Endothelial cell of umbilical vein (primary cell): ENCODE results near the gene MLPH. TPM values are rescaled to one million over a fixed set of nuclear protein-coding genes. Genes with fewer than 3 reads are reported as not detected.

Source experiments
- BruUV-seq: library from RNA; stranded (reverse); fragments of 400-500 nt; replicated peaks from 2 replicates; lab custom pipeline; 2021; lab: Mats Ljungman, UMichigan
- CTCF ChIA-PET: fragments of 300-600, 350-600 bp; sonication (Branson Sonifier 250); formaldehyde crosslinking; loops from one replicate; lab custom pipeline; 2021; ENCODE audit warnings: antibody characterized with exemption, inconsistent platforms; lab: Charles Lee
- POLR2A ChIA-PET: fragments of 300-600, 350-600 bp; sonication (Branson Sonifier 250); formaldehyde crosslinking; loops from one replicate; lab custom pipeline; 2021; ENCODE audit warnings: antibody characterized with exemption, inconsistent platforms; lab: Charles Lee
- DNase-seq: peaks from one replicate; pipeline ENCODE4 v3.0.0-alpha.2; 2011; ENCODE audit warnings: low read depth, low spot score
- FAIRE-seq: peaks from 2 replicates; lab custom pipeline; 2011; peaks lifted over from hg19 to GRCh38; lab: Jason Lieb, UNC
- H2AFZ ChIP-seq: 2 replicates; pipeline ENCODE4 v1.6.0; 2012; ENCODE audit warnings: low read depth, low read length, control low read depth, inconsistent platforms
- H3K27ac ChIP-seq: 2 replicates; pipeline ENCODE4 v1.5.1; 2011; ENCODE audit warnings: low read depth, mild to moderate bottlenecking, control low read depth, low read length, moderate library complexity; ENCODE audit not compliant: insufficient read depth
- H3K27me3 ChIP-seq, 2 experiments: 2 replicates each; pipeline versions ENCODE4 v1.6.0 to v1.6.1; 2011; ENCODE audit warnings: low read length in 2 of 2, mixed read lengths in 1 of 2; ENCODE audit not compliant: control insufficient read depth in 2 of 2, insufficient read depth in 2 of 2
- H3K36me3 ChIP-seq, 2 experiments: 2 replicates in 1 of 2; 3 replicates in 1 of 2; pipeline ENCODE4 v1.5.1; 2011; ENCODE audit warnings: low read length in 2 of 2, mild to moderate bottlenecking in 1 of 2, moderate library complexity in 1 of 2; ENCODE audit not compliant: control insufficient read depth in 2 of 2, insufficient read depth in 2 of 2; ENCODE audit errors: extremely low read depth in 1 of 2
- H3K4me1 ChIP-seq: 3 replicates; pipeline ENCODE4 v1.5.1; 2011; ENCODE audit warnings: mild to moderate bottlenecking, low read length; ENCODE audit not compliant: control insufficient read depth, insufficient read depth; ENCODE audit errors: extremely low read depth
- H3K4me2 ChIP-seq: 2 replicates; pipeline ENCODE4 v1.6.1; 2011; ENCODE audit warnings: low read length, control low read depth, mixed read lengths; ENCODE audit not compliant: insufficient read depth
- H3K4me3 ChIP-seq, 3 experiments: fragments of 200-600 bp in 1 of 3; sonication (generic), shearing (Covaris generic) in 1 of 3; replicated peaks in 1 of 3; 2 replicates each; pipeline ENCODE4 v1.5.1; 2011 to 2016; ENCODE audit warnings: control low read depth in 3 of 3, low read length in 3 of 3, mild to moderate bottlenecking in 2 of 3, inconsistent platforms in 1 of 3, low read depth in 1 of 3, moderate library complexity in 1 of 3; ENCODE audit not compliant: insufficient read depth in 1 of 3
- H3K79me2 ChIP-seq: 2 replicates; pipeline ENCODE4 v1.6.0; 2012; ENCODE audit warnings: low read length, inconsistent platforms; ENCODE audit not compliant: control insufficient read depth, insufficient read depth
- H3K9ac ChIP-seq: replicated peaks from 2 replicates; pipeline ENCODE3; 2011; ENCODE audit warnings: low read length, control low read depth; ENCODE audit not compliant: insufficient read depth; ENCODE audit errors: extremely low read depth
- H3K9me1 ChIP-seq: replicated peaks from 3 replicates; pipeline ENCODE4 v1.6.0; 2011; ENCODE audit warnings: mild to moderate bottlenecking, low read length; ENCODE audit not compliant: control insufficient read depth, insufficient read depth; ENCODE audit errors: extremely low read depth
- H3K9me3 ChIP-seq: replicated peaks from 2 replicates; pipeline ENCODE4 v1.5.1; 2012; ENCODE audit warnings: low read length, inconsistent platforms; ENCODE audit not compliant: control insufficient read depth, insufficient read depth
- H4K20me1 ChIP-seq: replicated peaks from 2 replicates; pipeline ENCODE3; 2011; ENCODE audit warnings: mild to moderate bottlenecking, low read length; ENCODE audit not compliant: control insufficient read depth, insufficient read depth; ENCODE audit errors: extremely low read depth
- EZH2 ChIP-seq: IDR thresholded peaks from 2 replicates; pipeline ENCODE4 v1.6.1; 2012; ENCODE audit warnings: borderline replicate concordance, low read depth, mild to moderate bottlenecking, moderate library complexity, low read length, inconsistent platforms; ENCODE audit not compliant: severe bottlenecking
- FOS ChIP-seq: IDR thresholded peaks from 2 replicates; pipeline ENCODE4 v1.6.1; 2011; ENCODE audit warnings: mild to moderate bottlenecking, low read length, moderate library complexity, borderline replicate concordance; ENCODE audit not compliant: insufficient read depth
- GATA2 ChIP-seq: IDR thresholded peaks from 2 replicates; pipeline ENCODE4 v1.7.0; 2011; ENCODE audit warnings: low read depth, mild to moderate bottlenecking, moderate library complexity, mixed read lengths, low read length; ENCODE audit not compliant: insufficient read length, insufficient read depth
- JUN ChIP-seq: IDR thresholded peaks from 2 replicates; pipeline ENCODE4 v1.6.1; 2011; ENCODE audit warnings: borderline replicate concordance, low read depth; ENCODE audit not compliant: insufficient read length, insufficient read depth
- MAX ChIP-seq: IDR thresholded peaks from 2 replicates; pipeline ENCODE4 v1.6.1; 2011; ENCODE audit not compliant: insufficient read depth, insufficient read length
- POLR2A ChIP-seq: IDR thresholded peaks from 2 replicates; pipeline ENCODE4 v1.6.1; 2012; ENCODE audit warnings: low read depth, mild to moderate bottlenecking, control low read depth, low read length
- POLR2AphosphoS5 ChIP-seq: IDR thresholded peaks from 2 replicates; pipeline ENCODE4 v1.6.1; 2012; ENCODE audit warnings: low read depth, mild to moderate bottlenecking, control low read depth, low read length, moderate library complexity; ENCODE audit not compliant: insufficient read depth
- dilution Hi-C: fragments of 300-500 bp; cut with MboI; formaldehyde crosslinking; loops from one replicate; pipeline ENCODE4 v1.15.0; 2019; ENCODE audit warnings: low sequenced_read_pairs; ENCODE audit not compliant: extremely low pct_ligation_motif_present
- intact Hi-C: fragments of 100-400 bp; cut with micrococcal nuclease; formaldehyde crosslinking; loops from one replicate; pipeline ENCODE4 v1.10.0; 2022
- polyA plus RNA-seq, 4 experiments: library from polyadenylated mRNA; depleted of rRNA in 3 of 4; stranded (reverse) in 3 of 4; unstranded in 1 of 4; fragments of >200 nt; gene quantifications; 2 replicates each; pipeline versions ENCODE4 v1.2.1 to v1.2.3, GENCODE V29; 2011 to 2012; ENCODE audit warnings: missing spikeins in 1 of 4
- total RNA-seq: library from RNA; stranded (reverse); gene quantifications from 2 replicates; pipeline ENCODE4 v1.2.3, GENCODE V29; 2021
- TF ChIP-seq, protein P1 (sequence below), 2 donors: IDR thresholded peaks; 1 replicate in 1 of 2; 2 replicates in 1 of 2; pipeline ENCODE4 v1.5.1; 2011; ENCODE audit warnings: low read length in 2 of 2, mild to moderate bottlenecking in 2 of 2, moderate library complexity in 2 of 2, control low read depth in 1 of 2, inconsistent platforms in 1 of 2, low read depth in 1 of 2; ENCODE audit not compliant: insufficient read depth in 1 of 2; ENCODE audit errors: extremely low read depth in 1 of 2

The MLPH gene
- total and polyA plus RNA-seq, 2 donors (not counting 3 experiments of a cell fraction or from before 2014, with no cell fraction given), result not detected

DNA sequence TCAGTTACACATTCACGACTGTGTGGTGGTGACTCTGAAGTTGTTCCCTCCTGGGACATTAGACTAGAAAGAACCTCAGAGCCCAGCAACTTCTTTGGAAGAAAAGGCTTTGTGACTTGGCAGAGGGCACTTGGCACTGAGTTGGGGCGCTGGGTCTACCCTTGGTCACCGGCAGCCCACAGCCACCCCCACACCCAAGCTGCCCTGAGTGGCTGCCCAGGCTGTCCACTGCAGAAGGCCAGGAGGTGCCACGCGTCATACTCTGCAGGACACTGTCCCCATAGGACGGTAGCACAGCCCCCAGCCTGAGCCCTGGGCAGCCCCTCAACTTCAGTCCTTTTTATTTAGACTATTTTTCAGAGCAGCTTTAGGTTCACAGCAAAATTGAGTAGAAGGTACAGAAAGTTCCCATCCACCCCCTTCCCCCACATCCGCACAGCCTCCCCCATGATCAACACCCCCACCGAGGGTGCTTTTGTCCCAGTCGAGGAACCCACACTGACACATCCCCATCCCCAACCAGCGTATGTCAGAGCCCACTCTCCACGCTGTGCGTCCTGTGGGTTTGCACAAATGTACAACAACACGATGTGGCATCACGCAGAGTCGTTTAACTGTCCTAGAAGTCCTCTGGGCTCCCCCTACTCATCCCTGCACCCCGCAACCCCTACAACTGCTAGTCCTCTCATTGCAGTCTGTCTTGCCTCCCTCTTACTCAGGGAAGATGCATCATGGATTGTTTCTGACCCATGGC, 80.4 kb downstream of the MLPH start:
- intact Hi-C loops (no loop called here), dilution Hi-C loops (no loop called here)
- Histone ChIP-seq H4K20me1 (no peaks in the 10 kb centered on the region), H3K9ac (no peak overlapping the region), H3K27ac (no peak overlapping the region), H2AFZ (no peak overlapping the region), H3K4me3 (no peak overlapping the region), H3K36me3 (no peaks in the 10 kb centered on the region), H3K9me1 (no peaks in the 10 kb centered on the region), H3K9me3 (no peaks in the 10 kb centered on the region), H3K4me1 (no peaks in the 10 kb centered on the region), H3K79me2 (no peaks in the 10 kb centered on the region), H3K4me2 (no peak overlapping the region), H3K27me3 (no peaks in the 10 kb centered on the region)
- FAIRE-seq, result no peak
- no peak for TF ChIP-seq GATA2
- no TSS peak for BruUV-seq
- CTCF ChIA-PET, result interaction anchor here (0.9 to 1.5 kb wide), 4 partner anchors 55 to 157 kb away, joined by 3 to 4 read pairs (median 4); no protein-coding TSS in a partner anchor
- DNase-seq, result no peak
- POLR2A ChIA-PET, result no interaction called here

GRCh38 chr2:237568121-237568660, 81.1 kb downstream of the MLPH start:
- CTCF ChIA-PET, result interaction anchor here (1.5 kb wide), 2 partner anchors 55 to 147 kb away, joined by 3 to 4 read pairs; no protein-coding TSS in a partner anchor
- dilution Hi-C loops, result no loop called here

More at GRCh38 chr2:237568121-237568660, 81.1 kb downstream of the MLPH start:
- intact Hi-C loops, result no loop called here
- Histone ChIP-seq H3K27ac (no peak overlapping the region), H3K36me3 (no peaks in the 10 kb centered on the region), H3K9ac (no peak overlapping the region), H4K20me1 (no peaks in the 10 kb centered on the region), H3K9me3 (no peaks in the 10 kb centered on the region), H3K27me3 (no peaks in the 10 kb centered on the region), H3K4me2 (no peak overlapping the region), H3K4me1 (no peaks in the 10 kb centered on the region), H3K79me2 (no peaks in the 10 kb centered on the region), H2AFZ (no peak overlapping the region), H3K4me3 (no peak overlapping the region), H3K9me1 (no peaks in the 10 kb centered on the region)
- TF ChIP-seq JUN (no peak), EZH2 (no peak), FOS (no peak), POLR2AphosphoS5 (no peak), GATA2 (no peak), MAX (no peak), POLR2A (no peak)
- TF ChIP-seq, protein P1, sequence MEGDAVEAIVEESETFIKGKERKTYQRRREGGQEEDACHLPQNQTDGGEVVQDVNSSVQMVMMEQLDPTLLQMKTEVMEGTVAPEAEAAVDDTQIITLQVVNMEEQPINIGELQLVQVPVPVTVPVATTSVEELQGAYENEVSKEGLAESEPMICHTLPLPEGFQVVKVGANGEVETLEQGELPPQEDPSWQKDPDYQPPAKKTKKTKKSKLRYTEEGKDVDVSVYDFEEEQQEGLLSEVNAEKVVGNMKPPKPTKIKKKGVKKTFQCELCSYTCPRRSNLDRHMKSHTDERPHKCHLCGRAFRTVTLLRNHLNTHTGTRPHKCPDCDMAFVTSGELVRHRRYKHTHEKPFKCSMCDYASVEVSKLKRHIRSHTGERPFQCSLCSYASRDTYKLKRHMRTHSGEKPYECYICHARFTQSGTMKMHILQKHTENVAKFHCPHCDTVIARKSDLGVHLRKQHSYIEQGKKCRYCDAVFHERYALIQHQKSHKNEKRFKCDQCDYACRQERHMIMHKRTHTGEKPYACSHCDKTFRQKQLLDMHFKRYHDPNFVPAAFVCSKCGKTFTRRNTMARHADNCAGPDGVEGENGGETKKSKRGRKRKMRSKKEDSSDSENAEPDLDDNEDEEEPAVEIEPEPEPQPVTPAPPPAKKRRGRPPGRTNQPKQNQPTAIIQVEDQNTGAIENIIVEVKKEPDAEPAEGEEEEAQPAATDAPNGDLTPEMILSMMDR (IDR thresholded peaks at IDR 0.05; ENCODE audit: extremely low read depth in 1 of 2, insufficient read depth in 1 of 2, low read depth in 1 of 2, low read length in 2 of 2), result no peak
- BruUV-seq, result no TSS peak
- POLR2A ChIA-PET, result no interaction called here
- DNase-seq (no peak), FAIRE-seq (no peak)
